Erythroblast (primary cell): ENCODE data around the gene FGF19.

Experiments
- DNase-seq, 2 experiments: peaks; one replicate each; lab custom pipeline; 2025; lab: John Stamatoyannopoulos, UW
- GATA1 ChIP-seq: IDR thresholded peaks from 2 replicates; pipeline ENCODE4 v1.6.1; 2011; ENCODE audit warnings: low read depth, mild to moderate bottlenecking, control low read depth, low read length, moderate library complexity
- POLR2A ChIP-seq: IDR thresholded peaks from 2 replicates; pipeline ENCODE4 v1.6.1; 2011; ENCODE audit warnings: mild to moderate bottlenecking, low read length

FGF19 gene

GRCh38 chr11:69677749-69678148 is 26.1 kb downstream of the FGF19 start:
- TF ChIP-seq POLR2A (no peak), GATA1 (no peak)
- DNase-seq, result no peak

- DNase-seq, result peak; percentile 97 to 98
- TF ChIP-seq POLR2A, result peak; percentile 93
- TF ChIP-seq GATA1, result no peak
These were observed 28.7 kb downstream of the FGF19 start, which contains the start of gene LTO1 for GRCh38 chr11:69674886-69675714. Gene LTO1 (minus strand): TSS chr11:69675353. CDS start chr11:69675239, 114 bp downstream.

GRCh38 chr11:69674267-69674885 is 29.4 kb downstream of the FGF19 start:
- no peak for TF ChIP-seq GATA1
- TF ChIP-seq POLR2A, result no peak
- DNase-seq, result peak; percentile 86 to 89

GRCh38 chr11:69671734-69672465 is 31.9 kb downstream of the FGF19 start:
- TF ChIP-seq GATA1 (no peak), POLR2A (no peak)
- DNase-seq, result no peak

- no peak for TF ChIP-seq GATA1
- TF ChIP-seq POLR2A, result peak; percentile 17
- peak; percentile 56 to 74 for DNase-seq
These were observed 33.5 kb downstream of the FGF19 start for GRCh38 chr11:69670158-69670845.

- no peak for DNase-seq
- no peak for TF ChIP-seq POLR2A
- TF ChIP-seq GATA1, result no peak
These were observed 34.3 kb downstream of the FGF19 start for GRCh38 chr11:69669486-69669885.

- no peak for DNase-seq
These were observed 35.9 kb downstream of the FGF19 start for GRCh38 chr11:69667619-69668604.

GRCh38 chr11:69666752-69667536 is 36.9 kb downstream of the FGF19 start:
- DNase-seq, result no peak
- no peak for TF ChIP-seq POLR2A
- TF ChIP-seq GATA1, result no peak

More at GRCh38 chr11:69667619-69668604, 35.9 kb downstream of the FGF19 start:
- no peak for TF ChIP-seq GATA1
- no peak for TF ChIP-seq POLR2A

- TF ChIP-seq GATA1 (no peak), POLR2A (no peak)
These were observed 37.6 kb downstream of the FGF19 start for GRCh38 chr11:69666261-69666660.

GRCh38 chr11:69665669-69666068 is 38.2 kb downstream of the FGF19 start:
- no peak for TF ChIP-seq POLR2A
- TF ChIP-seq GATA1, result no peak
- no peak for DNase-seq

More at GRCh38 chr11:69666261-69666660, 37.6 kb downstream of the FGF19 start:
- DNase-seq, result no peak

- TF ChIP-seq POLR2A (no peak), GATA1 (no peak)
- no peak for DNase-seq
These were observed 38.9 kb downstream of the FGF19 start for GRCh38 chr11:69664901-69665300.
